IMR-90 (cell line): ENCODE measurements around the gene SCAF4.

ENCODE experiments used
- MAFK ChIP-seq: IDR thresholded peaks from 2 replicates; pipeline ENCODE4 v1.6.1; 2012; ENCODE audit warnings: low read depth, low read length, improper control_type of control experiment
- MXI1 ChIP-seq: IDR thresholded peaks from 2 replicates; pipeline ENCODE4 v1.6.1; 2012; ENCODE audit warnings: low read depth, mild to moderate bottlenecking, low read length, moderate library complexity, borderline replicate concordance
- RAD21 ChIP-seq: IDR thresholded peaks from 2 replicates; pipeline ENCODE4 v1.6.1; 2012; ENCODE audit warnings: low read length, improper control_type of control experiment
- SMC3 ChIP-seq: fragments of 150-350 bp; IDR thresholded peaks from 2 replicates; pipeline ENCODE4 v1.6.1; 2016; ENCODE audit warnings: low read depth, mild to moderate bottlenecking, antibody characterized with exemption, low read length, moderate library complexity
- TF ChIP-seq, protein P1 (sequence below): conservative IDR thresholded peaks from 2 replicates; pipeline ENCODE4 v1.5.1; 2012; ENCODE audit warnings: mild to moderate bottlenecking, low read depth, low read length, improper control_type of control experiment

DNA sequence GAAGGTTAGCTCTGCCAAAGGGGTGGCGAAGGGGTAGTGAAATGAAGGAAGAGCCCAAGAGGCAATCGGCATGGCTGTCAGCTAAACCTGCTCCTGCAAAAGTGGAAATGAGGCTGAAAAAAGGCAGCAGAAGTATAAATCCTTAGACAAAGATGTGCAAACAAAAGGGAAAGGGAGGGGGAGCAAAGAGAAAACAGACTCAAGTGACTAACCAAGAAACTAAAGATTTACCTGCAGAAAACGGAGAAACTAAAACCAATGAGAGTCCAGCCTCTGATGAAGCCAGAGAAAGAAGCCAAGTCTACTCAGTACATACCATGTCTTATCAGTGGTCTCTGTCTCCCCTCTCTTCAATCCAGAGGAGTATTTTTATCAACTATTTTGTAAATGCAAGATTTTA is 25.4 kb downstream of the SCAF4 start:
- TF ChIP-seq, protein P1, sequence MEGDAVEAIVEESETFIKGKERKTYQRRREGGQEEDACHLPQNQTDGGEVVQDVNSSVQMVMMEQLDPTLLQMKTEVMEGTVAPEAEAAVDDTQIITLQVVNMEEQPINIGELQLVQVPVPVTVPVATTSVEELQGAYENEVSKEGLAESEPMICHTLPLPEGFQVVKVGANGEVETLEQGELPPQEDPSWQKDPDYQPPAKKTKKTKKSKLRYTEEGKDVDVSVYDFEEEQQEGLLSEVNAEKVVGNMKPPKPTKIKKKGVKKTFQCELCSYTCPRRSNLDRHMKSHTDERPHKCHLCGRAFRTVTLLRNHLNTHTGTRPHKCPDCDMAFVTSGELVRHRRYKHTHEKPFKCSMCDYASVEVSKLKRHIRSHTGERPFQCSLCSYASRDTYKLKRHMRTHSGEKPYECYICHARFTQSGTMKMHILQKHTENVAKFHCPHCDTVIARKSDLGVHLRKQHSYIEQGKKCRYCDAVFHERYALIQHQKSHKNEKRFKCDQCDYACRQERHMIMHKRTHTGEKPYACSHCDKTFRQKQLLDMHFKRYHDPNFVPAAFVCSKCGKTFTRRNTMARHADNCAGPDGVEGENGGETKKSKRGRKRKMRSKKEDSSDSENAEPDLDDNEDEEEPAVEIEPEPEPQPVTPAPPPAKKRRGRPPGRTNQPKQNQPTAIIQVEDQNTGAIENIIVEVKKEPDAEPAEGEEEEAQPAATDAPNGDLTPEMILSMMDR: no peak
- no peak for TF ChIP-seq SMC3
- TF ChIP-seq MXI1: no peak
- no peak for TF ChIP-seq MAFK
- no peak for TF ChIP-seq RAD21
